SU-DHL-6 (cell line): ENCODE results near the gene ARID5B.

ENCODE experiments used
- H2AFZ ChIP-seq: fragments of 200-600 bp; sonication (generic); 2 replicates; pipeline ENCODE4 v1.6.1; 2014; ENCODE audit warnings: low read depth, mild to moderate bottlenecking, moderate library complexity, mixed read lengths, antibody characterized with exemption, low read length; ENCODE audit not compliant: severe bottlenecking
- H3F3A ChIP-seq: fragments of 200-600 bp; shearing (Covaris generic); 2 replicates; pipeline ENCODE4 v1.6.0; 2016; ENCODE audit warnings: antibody characterized with exemption, mild to moderate bottlenecking; ENCODE audit not compliant: insufficient read depth
- H3K27ac ChIP-seq: fragments of 200-600 bp; sonication (generic); 2 replicates; pipeline ENCODE4 v1.5.1; 2016; ENCODE audit warnings: low read depth, mild to moderate bottlenecking, low read length, moderate library complexity, mixed read lengths
- H3K27me3 ChIP-seq: fragments of 200-600 bp; sonication (generic), shearing (Covaris generic); 2 replicates; pipeline ENCODE4 v1.6.0; 2014; ENCODE audit warnings: mild to moderate bottlenecking, low read length
- H3K36me3 ChIP-seq: fragments of 200-600 bp; sonication (generic); 2 replicates; pipeline ENCODE4 v1.6.1; 2014; ENCODE audit warnings: mild to moderate bottlenecking, low read length, mixed read lengths
- H3K4me2 ChIP-seq: fragments of 300-600, 200-600 bp; shearing (Covaris generic), sonication (generic); 2 replicates; pipeline ENCODE4 v1.6.0; 2014; ENCODE audit warnings: low read length, low read depth, mild to moderate bottlenecking; ENCODE audit not compliant: poor library complexity, severe bottlenecking
- H3K4me3 ChIP-seq: fragments of 200-600 bp; sonication (generic); 2 replicates; pipeline ENCODE4 v1.5.1; 2014; ENCODE audit warnings: antibody characterized with exemption, low read length, mild to moderate bottlenecking, mixed read lengths; ENCODE audit not compliant: insufficient read depth, poor library complexity, severe bottlenecking
- H3K79me2 ChIP-seq: fragments of 200-600 bp; sonication (generic); 2 replicates; pipeline ENCODE4 v1.6.1; 2014; ENCODE audit warnings: mild to moderate bottlenecking, low read length, moderate library complexity; ENCODE audit not compliant: insufficient read depth
- H3K9ac ChIP-seq: fragments of 200-600 bp; sonication (generic); 2 replicates; pipeline ENCODE4 v1.7.0; 2014; ENCODE audit warnings: mild to moderate bottlenecking, low read length
- H3K9me2 ChIP-seq: fragments of 200-600 bp; sonication (generic); replicated peaks from 2 replicates; pipeline ENCODE4 v1.6.1; 2014; ENCODE audit warnings: low read length; ENCODE audit not compliant: insufficient read depth
- H3K9me3 ChIP-seq: fragments of 200-600 bp; sonication (generic); 2 replicates; pipeline ENCODE4 v1.6.1; 2014; ENCODE audit warnings: low read length, mixed read lengths; ENCODE audit not compliant: insufficient read depth
- H4K20me1 ChIP-seq: fragments of 200-600 bp; sonication (generic); 2 replicates; pipeline ENCODE4 v1.6.1; 2014; ENCODE audit warnings: low read depth, mild to moderate bottlenecking, antibody characterized with exemption, low read length, moderate library complexity, mixed read lengths
- EZH2phosphoT487 ChIP-seq: fragments of 200-600 bp; sonication (generic), shearing (Covaris generic); conservative IDR thresholded peaks from 2 replicates; pipeline ENCODE4 v1.6.1; 2018; ENCODE audit warnings: mild to moderate bottlenecking, antibody characterized with exemption, low read length, moderate library complexity, mixed read lengths
- TF ChIP-seq, protein P1 (sequence below): fragments of 200-600 bp; sonication (generic); IDR thresholded peaks from one replicate; pipeline ENCODE4 v1.5.1; 2017; ENCODE audit warnings: antibody characterized with exemption, mild to moderate bottlenecking, low read length, moderate library complexity; ENCODE audit not compliant: insufficient read depth, poor library complexity, severe bottlenecking

ARID5B gene

DNA sequence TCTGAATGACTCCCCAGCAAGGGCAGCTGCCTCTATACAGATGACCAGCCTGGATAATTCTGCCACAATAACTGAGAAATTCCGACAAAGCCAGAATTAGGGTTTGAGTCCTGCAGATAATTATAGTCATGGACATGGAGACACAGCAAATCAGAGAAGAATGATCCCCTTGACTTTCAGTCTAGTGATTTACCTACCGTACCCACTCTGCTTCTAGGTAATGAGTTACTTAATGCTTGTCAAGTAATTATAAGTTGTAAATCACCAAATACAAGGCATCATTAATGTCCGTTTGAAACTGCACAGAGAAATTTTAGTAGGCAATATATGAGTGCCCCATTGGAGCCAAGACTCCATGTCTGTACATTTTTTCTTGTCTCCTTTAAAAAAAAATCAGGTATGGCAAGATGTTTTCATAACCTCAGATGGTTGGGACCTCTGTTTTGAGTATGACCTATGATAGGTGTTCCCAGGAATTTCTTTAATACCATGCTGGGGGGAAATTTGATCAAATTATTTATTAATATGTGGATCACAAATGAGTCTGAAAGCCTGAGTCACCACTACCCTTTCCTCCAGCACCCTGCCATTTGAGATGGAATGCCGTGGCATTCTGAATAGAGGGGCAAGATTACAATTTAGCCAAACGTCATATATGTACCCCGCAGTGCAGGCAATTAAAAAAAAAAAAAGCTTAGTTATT lies 5.5 kb upstream of the ARID5B start:
- Histone ChIP-seq H3K4me2 (no peak overlapping the region), H3K4me3 (no peak overlapping the region), H3K9me3 (no peaks in the 10 kb centered on the region), H3K36me3 (no peaks in the 10 kb centered on the region), H4K20me1 (no peaks in the 10 kb centered on the region), H3K9ac (no peak overlapping the region), H3K27me3 (no peaks in the 10 kb centered on the region), H3K9me2 (no peaks in the 10 kb centered on the region), H3K79me2 (peaks cover under 1% of the 10 kb centered on the region; the same call in 1 of the 2 replicates), H3F3A (peaks cover 47% of the 10 kb centered on the region), H3K27ac (no peak overlapping the region), H2AFZ (no peak overlapping the region)
- TF ChIP-seq, protein P1, sequence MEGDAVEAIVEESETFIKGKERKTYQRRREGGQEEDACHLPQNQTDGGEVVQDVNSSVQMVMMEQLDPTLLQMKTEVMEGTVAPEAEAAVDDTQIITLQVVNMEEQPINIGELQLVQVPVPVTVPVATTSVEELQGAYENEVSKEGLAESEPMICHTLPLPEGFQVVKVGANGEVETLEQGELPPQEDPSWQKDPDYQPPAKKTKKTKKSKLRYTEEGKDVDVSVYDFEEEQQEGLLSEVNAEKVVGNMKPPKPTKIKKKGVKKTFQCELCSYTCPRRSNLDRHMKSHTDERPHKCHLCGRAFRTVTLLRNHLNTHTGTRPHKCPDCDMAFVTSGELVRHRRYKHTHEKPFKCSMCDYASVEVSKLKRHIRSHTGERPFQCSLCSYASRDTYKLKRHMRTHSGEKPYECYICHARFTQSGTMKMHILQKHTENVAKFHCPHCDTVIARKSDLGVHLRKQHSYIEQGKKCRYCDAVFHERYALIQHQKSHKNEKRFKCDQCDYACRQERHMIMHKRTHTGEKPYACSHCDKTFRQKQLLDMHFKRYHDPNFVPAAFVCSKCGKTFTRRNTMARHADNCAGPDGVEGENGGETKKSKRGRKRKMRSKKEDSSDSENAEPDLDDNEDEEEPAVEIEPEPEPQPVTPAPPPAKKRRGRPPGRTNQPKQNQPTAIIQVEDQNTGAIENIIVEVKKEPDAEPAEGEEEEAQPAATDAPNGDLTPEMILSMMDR: no peak
- no peak for TF ChIP-seq EZH2phosphoT487

DNA sequence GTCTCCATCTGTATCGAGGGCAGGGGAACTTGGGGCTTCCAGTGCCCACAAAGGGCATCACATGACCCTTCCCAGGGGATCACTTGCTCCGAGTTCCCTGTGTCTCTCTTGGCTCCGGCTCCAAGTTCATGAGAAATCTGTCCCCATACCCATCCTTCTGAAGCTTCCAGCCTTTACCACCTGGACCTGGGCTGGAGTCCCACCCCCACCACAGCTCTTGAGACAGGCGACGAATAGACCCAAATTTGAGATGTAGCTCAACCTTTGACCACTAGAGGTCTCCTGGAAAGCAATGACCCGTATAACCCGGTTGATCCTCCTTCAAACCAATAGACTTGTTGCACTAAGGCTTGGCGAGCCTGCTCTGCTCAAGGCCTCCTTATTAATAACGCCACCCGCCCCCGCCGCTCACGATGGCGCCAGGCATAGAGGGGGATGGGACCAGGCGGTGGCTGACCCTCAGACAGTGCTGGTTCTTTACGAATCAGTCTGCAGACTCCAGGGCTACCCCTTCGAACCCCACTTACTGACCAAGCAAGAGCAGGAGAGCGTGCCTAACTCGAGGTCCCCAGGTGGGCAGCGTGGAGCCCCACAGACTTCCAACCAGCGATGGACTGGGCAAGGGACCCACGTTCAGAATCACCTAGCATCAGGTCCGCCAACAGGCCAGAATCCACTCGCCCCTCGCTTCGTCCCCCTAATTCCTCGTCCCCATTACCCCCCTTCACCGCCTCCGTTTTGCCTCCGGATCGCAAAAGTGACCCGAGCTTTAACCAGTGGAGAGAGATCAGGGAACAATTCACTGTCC lies 4.4 kb upstream of the ARID5B start:
- Histone ChIP-seq H3K27me3 (no peaks in the 10 kb centered on the region), H2AFZ (peak overlapping the region; percentile 40), H3F3A (peaks cover 52% of the 10 kb centered on the region), H3K9me3 (no peaks in the 10 kb centered on the region), H4K20me1 (no peaks in the 10 kb centered on the region), H3K9me2 (no peaks in the 10 kb centered on the region), H3K36me3 (no peaks in the 10 kb centered on the region), H3K4me2 (peak overlapping the region; percentile 99), H3K27ac (peak overlapping the region; percentile 99), H3K9ac (peak overlapping the region; percentile 88), H3K79me2 (peaks cover 11% of the 10 kb centered on the region), H3K4me3 (peak overlapping the region; percentile 94)
- TF ChIP-seq EZH2phosphoT487: no peak
- TF ChIP-seq, protein P1: peak; percentile 56

DNA sequence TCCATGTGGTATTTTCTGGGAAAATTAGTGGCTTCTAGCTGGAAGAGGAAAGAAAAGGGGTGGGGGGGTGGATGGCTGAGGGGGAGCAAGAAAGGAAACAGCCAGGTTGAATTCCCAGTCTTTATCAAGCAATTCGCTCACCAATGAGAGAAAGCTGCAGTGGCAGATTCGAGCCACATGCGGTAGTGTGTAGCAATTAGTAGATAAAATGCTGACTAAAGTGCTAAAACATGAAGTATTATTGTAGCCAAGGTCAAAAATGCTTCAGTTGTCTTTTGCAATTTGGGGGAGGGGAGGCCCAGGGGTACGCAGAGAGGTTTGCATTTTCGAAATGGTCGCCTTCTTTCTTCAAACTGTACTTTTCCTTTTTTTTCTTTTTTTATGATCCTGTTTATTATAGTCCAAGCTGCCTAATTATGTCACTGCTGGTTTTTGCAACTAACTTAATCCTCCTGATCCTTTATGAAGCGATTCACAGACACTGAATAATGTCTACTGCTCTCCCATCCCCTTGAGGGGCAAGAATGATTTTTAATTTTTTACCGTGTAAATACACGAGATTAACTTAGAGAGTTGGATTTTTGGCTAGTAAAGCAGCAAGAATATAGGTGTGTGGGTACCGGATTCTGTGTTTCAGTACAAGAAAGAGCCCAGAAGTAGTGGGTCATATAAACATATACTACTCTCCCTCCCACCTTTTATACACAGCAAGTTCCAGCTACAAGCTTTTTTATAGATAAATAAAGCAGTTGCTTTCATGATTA lies 3.6 kb upstream of the ARID5B start:
- Histone ChIP-seq H3K36me3 (peaks cover 3% of the 10 kb centered on the region; the same call in 1 of the 2 replicates), H3K4me3 (peak overlapping the region; percentile 94), H3K27ac (peak overlapping the region; percentile 99), H4K20me1 (no peaks in the 10 kb centered on the region), H3K27me3 (no peaks in the 10 kb centered on the region), H3K9ac (peak overlapping the region; percentile 88), H3K9me2 (no peaks in the 10 kb centered on the region), H3F3A (peaks cover 60% of the 10 kb centered on the region), H2AFZ (peak overlapping the region; percentile 40), H3K79me2 (peaks cover 19% of the 10 kb centered on the region), H3K9me3 (no peaks in the 10 kb centered on the region), H3K4me2 (peak overlapping the region; percentile 99)
- TF ChIP-seq EZH2phosphoT487: no peak
- TF ChIP-seq, protein P1: no peak
